Activated T-cell treated with anti-CD3 and anti-CD28 coated beads, Interleukin-2, amount 50 U/mL, for 1 hour (primary cell): ENCODE data around the gene TMOD4.
A peak's percentile ranks its signal among the peaks of the same experiment; 100 is the strongest.

Source experiments
- DNase-seq: peaks from one replicate; pipeline ENCODE4 v3.0.0-alpha.2; 2020

Gene TMOD4

DNA sequence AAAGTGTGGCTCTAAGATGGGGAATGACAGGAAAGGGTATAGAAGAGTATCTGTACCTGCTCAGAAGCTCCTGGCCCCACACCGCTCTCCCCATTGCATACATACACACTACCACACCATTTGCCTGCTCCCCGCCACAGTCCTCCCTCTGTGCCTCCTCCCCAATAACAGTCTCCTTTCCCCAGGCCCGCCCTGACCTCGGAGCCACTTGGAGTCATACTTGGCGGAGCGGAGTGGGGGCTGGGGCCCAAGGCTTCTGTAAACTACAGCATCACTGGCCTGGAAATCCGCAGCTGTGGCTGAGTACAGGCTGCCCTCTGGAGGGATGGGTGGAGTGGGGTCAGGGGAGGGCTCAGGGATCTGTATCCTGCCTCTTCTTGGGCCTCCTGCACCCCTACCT is 38.0 kb downstream of the TMOD4 start:
- DNase-seq: no peak

DNA sequence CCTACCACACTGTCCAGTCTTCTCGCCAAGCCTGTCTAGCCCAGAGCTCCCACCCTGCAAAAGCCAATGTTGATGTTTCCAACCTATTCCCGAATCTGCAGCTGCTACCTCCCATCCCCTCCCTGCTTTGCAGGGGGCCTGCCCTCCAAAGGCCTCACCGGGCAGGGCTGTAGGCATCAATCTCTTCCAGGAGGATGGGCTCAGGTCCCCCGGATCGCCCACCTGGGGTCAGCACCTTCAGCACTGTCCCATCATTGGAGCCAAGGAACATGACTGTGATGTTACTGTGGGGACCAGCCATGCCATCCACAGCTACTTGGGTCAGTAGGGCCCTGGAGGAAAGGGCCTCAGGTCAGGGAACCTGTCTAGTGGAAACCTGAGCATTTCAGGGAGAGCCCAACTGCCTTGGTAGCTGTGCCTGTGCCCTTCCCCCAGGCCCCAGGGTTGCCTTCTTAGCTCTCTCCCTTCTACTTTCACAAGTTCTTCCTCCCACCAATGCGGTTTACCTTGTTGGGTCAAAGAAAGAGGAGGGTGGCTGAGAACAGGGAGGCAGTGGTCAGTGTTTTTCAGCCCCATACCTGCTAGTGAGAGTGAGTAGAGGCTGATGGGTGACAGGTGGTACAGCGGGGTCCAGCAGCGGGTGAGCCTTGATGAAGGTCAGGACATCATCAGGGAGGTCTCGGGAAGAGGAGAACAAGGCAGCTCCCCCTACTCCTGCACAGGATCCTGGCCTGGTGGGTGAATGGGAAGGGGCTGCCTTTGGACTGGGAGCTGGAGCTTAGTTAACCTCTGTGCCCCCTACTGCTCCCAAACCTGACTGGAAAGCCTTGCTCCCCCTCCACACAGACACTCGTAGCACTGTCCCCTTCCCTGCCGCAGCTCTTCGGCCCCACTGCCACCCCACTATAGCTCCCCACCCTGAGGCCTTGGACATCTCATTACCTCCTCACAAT is 40.1 kb downstream of the TMOD4 start:
- DNase-seq: no peak

- DNase-seq: no peak
Observed at GRCh38 chr1:151134991-151135390, 40.8 kb downstream of the TMOD4 start.

DNA sequence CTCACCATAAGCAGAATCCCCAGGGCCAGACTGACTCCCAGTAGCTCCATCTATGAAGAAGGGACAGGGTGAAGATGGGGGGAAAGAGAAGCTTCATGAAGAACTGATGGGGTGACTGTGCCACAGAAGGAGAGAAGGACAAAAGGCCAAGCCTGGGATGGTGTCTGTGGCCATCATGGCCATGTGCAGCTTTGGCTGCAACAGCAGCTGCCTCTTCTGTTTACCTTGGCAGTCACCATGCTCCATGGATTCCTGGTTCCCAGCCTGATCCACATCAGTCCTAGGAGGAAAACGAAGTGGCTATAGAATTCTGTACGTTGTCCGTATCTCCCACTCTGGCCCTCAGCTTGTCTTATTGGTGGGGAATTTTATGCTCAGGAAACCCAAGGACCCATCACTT is 41.4 kb downstream of the TMOD4 start:
- no peak for DNase-seq

GRCh38 chr1:151133018-151133806 is 42.6 kb downstream of the TMOD4 start:
- DNase-seq: no peak

DNA sequence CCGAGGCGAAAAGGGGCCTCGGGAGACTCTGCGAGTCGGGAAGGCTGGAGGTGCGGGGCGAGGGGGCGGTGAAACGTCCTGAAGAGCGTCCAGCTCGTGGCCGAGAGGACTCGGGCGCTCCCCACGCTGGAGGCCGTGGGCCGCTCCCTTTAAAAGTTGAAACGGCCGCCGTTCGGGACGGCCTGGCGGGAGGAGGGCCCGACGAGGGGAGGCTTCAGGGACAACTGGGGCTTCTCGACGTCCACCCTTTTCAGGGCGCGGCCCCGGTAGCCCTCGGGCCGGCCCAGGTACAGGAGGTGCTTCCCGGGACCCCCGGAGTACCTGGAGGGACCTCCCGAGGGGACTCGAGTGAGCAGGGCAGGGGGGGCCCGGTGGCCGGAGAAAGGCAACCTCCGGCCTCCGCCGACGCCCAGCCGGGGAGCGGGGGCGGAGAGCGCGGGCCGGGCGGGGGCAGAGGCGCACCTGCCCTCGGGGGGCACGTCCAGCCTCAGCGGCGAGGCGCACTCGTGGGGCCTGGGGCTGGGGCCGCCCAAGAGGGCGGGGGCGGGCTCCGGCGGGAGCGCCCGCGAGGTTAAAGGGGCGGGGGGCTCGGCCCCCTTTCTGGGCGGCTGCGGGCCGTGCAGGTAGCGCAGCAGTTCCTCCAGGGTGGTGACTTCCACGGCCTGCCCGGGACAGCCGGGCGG is 43.3 kb downstream of the TMOD4 start:
- DNase-seq: no peak

DNA sequence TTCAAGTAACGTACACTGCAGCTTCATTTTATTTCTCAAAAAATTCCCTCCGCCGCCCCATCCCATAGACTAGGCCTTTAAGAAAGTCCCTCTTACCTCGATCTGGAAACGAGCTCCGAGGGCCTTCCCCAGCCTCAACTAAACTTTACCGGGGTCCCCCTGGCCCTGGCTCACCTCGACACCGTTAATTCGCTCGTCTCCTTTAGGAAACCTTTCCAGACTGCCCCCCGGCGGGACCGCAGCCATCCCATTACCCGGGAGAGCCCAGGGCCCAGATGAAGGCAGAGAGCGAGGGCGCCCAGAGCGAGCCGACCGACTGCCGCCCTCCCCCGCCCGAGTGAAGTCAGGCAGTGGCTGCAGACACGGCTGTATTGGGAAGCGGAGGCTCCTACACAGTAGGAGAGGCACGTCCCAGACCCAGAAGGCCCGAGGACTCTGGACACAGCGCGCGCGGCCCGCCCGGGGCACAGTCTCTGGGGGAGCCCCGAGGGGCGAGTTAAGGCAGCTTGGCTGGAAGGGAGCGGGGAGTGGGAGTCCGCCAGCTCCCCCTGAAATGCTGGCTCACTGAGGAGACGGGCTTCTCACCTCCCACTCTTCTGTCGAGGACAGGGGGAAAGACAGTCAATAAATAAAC is 44.0 kb downstream of the TMOD4 start:
- no peak for DNase-seq

- peak; percentile 76 for DNase-seq
Observed at GRCh38 chr1:151130987-151131586, 44.7 kb downstream of the TMOD4 start.

GRCh38 chr1:151128800-151129199 is 47.0 kb downstream of the TMOD4 start:
- no peak for DNase-seq

DNA sequence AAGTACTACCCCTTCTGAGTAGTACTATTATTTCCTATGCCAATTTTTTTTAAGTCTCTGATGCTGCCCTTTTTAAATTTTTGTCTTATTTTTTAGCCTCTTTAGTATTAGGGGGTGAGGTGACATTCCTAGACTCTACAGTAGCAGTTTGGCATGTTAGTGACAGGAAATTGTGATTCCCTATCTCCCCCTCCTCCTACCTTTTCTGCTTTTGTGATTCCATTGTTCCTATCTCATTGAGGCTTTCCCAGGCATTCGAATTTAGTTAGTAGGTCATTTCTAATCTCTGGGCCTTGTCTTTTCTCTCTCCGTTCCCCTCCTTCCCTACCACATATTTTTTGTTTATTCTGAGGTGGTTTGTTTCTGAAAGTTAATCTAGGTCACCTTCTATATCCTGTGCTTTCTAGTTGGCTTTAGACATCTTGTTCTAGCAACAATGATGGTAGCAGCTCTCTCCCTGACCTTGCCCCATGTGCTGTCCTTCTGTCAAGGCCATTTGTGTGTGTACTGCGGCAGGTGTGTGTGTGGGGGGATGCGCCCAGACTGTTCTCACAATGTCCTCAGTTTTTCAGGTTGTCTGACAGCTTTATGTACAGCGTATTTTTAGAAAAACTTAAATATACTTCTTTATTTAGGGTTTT is 50.9 kb downstream of the TMOD4 start:
- DNase-seq: no peak
